HCT116 (cell line): ENCODE results near the gene TAAR5. TPM values are rescaled to one million over a fixed set of nuclear protein-coding genes. Genes with fewer than 3 reads are reported as not detected.

Experiments
- ATAC-seq: fragments of 200-7000 bp; cut with Tn5 transposase; 2 replicates; pipeline ENCODE4 v1.9.1; 2020; ENCODE audit warnings: mild to moderate bottlenecking, moderate library complexity
- BruUV-seq: library from RNA; stranded (reverse); fragments of 400-500 nt; replicated peaks from 2 replicates; lab custom pipeline; 2021; lab: Mats Ljungman, UMichigan
- CTCF ChIA-PET: fragments of 300-600 bp; sonication (Branson Sonifier 250); formaldehyde crosslinking; loops from one replicate; lab custom pipeline; 2021; ENCODE audit warnings: antibody characterized with exemption; lab: Charles Lee
- POLR2A ChIA-PET: fragments of 300-600, 350-600 bp; sonication (Branson Sonifier 250); formaldehyde crosslinking; loops from one replicate; lab custom pipeline; 2021; ENCODE audit warnings: antibody characterized with exemption; lab: Charles Lee
- RAD21 ChIA-PET, 2 experiments: fragments of 300-600 bp; sonication (Branson Sonifier 250); formaldehyde crosslinking; loops; one replicate each; lab custom pipeline; 2023; ENCODE audit warnings: low total read pairs in 2 of 2; ENCODE audit not compliant: uncharacterized antibody in 2 of 2, unreplicated experiment in 2 of 2, low non-redundant PET in 1 of 2; lab: Charles Lee
- DNase-seq: peaks from one replicate; pipeline ENCODE4 v3.0.0-alpha.2; 2010; ENCODE audit warnings: low read depth, low spot score
- H2AFZ ChIP-seq: fragments of 200-600 bp; shearing (Covaris generic), sonication (generic); 2 replicates; pipeline ENCODE4 v1.6.1; 2017; ENCODE audit warnings: low read depth, mixed run types, mixed read lengths, antibody characterized with exemption, low read length; ENCODE audit not compliant: poor library complexity, severe bottlenecking
- H3K27ac ChIP-seq: 2 replicates; pipeline ENCODE4 v1.5.1; 2012; ENCODE audit warnings: low read depth, low read length
- H3K27me3 ChIP-seq: fragments of 200-600 bp; sonication (generic); 2 replicates; pipeline ENCODE4 v1.6.1; 2016; ENCODE audit warnings: mixed run types, low read length, mixed read lengths; ENCODE audit not compliant: insufficient read depth
- H3K36me3 ChIP-seq, 2 experiments: fragments of 200-500 bp in 1 of 2; fragments of 200-600 bp in 1 of 2; sonication (Bioruptor generic) in 1 of 2; sonication (generic) in 1 of 2; 2 replicates each; pipeline versions ENCODE4 v1.5.1 to v1.6.1; 2014 to 2016; ENCODE audit warnings: low read length in 2 of 2, inconsistent platforms in 1 of 2, mixed read lengths in 1 of 2, mixed run types in 1 of 2; ENCODE audit not compliant: insufficient read depth in 2 of 2, control insufficient read depth in 1 of 2
- H3K4me1 ChIP-seq, 2 experiments: fragments of 200-600 bp in 1 of 2; sonication (generic) in 1 of 2; 2 replicates each; pipeline versions ENCODE4 v1.5.1 to v1.6.1; 2012 to 2017; ENCODE audit warnings: low read length in 2 of 2, inconsistent platforms in 1 of 2, mild to moderate bottlenecking in 1 of 2, mixed read lengths in 1 of 2, mixed run types in 1 of 2, moderate library complexity in 1 of 2; ENCODE audit not compliant: insufficient read depth in 2 of 2, control insufficient read depth in 1 of 2
- H3K4me2 ChIP-seq: fragments of 200-600 bp; sonication (generic); 2 replicates; pipeline ENCODE4 v1.6.1; 2017; ENCODE audit warnings: mixed run types, low read length, mixed read lengths
- H3K4me3 ChIP-seq, 2 experiments: fragments of 200-600 bp in 1 of 2; sonication (generic) in 1 of 2; replicated peaks in 1 of 2; 2 replicates each; pipeline ENCODE4 v1.5.1; 2011 to 2016; ENCODE audit warnings: low read length in 2 of 2, control low read depth in 1 of 2, low read depth in 1 of 2, mild to moderate bottlenecking in 1 of 2, mixed read lengths in 1 of 2, mixed run types in 1 of 2
- H3K79me2 ChIP-seq: fragments of 200-600 bp; sonication (generic); 2 replicates; pipeline ENCODE4 v1.6.1; 2017; ENCODE audit warnings: mild to moderate bottlenecking, mixed run types, low read length, moderate library complexity, mixed read lengths; ENCODE audit not compliant: insufficient read depth
- H3K9ac ChIP-seq: fragments of 200-600 bp; sonication (generic); 2 replicates; pipeline ENCODE4 v1.6.1; 2016; ENCODE audit warnings: low read length, mixed read lengths
- H3K9me2 ChIP-seq: fragments of 200-600 bp; sonication (generic), shearing (Covaris generic); 2 replicates; pipeline ENCODE4 v1.6.1; 2017; ENCODE audit warnings: mixed run types, mild to moderate bottlenecking, moderate library complexity; ENCODE audit not compliant: insufficient read depth
- H3K9me3 ChIP-seq, 2 experiments: fragments of 200-500 bp in 1 of 2; fragments of 200-600 bp in 1 of 2; sonication (Bioruptor generic) in 1 of 2; sonication (generic) in 1 of 2; 2 replicates each; pipeline ENCODE4 v1.6.1; 2014 to 2017; ENCODE audit warnings: low read length in 2 of 2, mixed read lengths in 2 of 2, inconsistent platforms in 1 of 2, low read depth in 1 of 2, mild to moderate bottlenecking in 1 of 2, mixed run types in 1 of 2, moderate library complexity in 1 of 2; ENCODE audit not compliant: control insufficient read depth in 1 of 2, insufficient read depth in 1 of 2
- H4K20me1 ChIP-seq: fragments of 200-600 bp; sonication (generic), shearing (Covaris generic); 2 replicates; pipeline ENCODE4 v1.6.1; 2017; ENCODE audit warnings: mixed run types, mild to moderate bottlenecking, moderate library complexity; ENCODE audit not compliant: insufficient read depth
- CBX3 ChIP-seq: IDR thresholded peaks from 2 replicates; pipeline ENCODE4 v1.6.1; 2012; ENCODE audit warnings: low read depth
- CEBPB ChIP-seq: IDR thresholded peaks from 2 replicates; pipeline ENCODE4 v1.6.1; 2012; ENCODE audit warnings: low read depth
- ELF1 ChIP-seq: IDR thresholded peaks from 2 replicates; pipeline ENCODE4 v1.6.1; 2012; ENCODE audit warnings: low read depth, borderline replicate concordance
- EZH2phosphoT487 ChIP-seq: fragments of 200-600 bp; IDR thresholded peaks from 2 replicates; pipeline ENCODE4 v1.6.1; 2018; ENCODE audit warnings: antibody characterized with exemption, borderline replicate concordance
- FOSL1 ChIP-seq: IDR thresholded peaks from 2 replicates; pipeline ENCODE4 v1.6.1; 2012; ENCODE audit warnings: low read depth
- POLR2AphosphoS5 ChIP-seq: IDR thresholded peaks from 2 replicates; pipeline ENCODE4 v1.6.1; 2011; ENCODE audit warnings: mild to moderate bottlenecking, low read depth, low read length, moderate library complexity
- SIN3A ChIP-seq: IDR thresholded peaks from 2 replicates; pipeline ENCODE4 v1.6.1; 2012; ENCODE audit warnings: low read depth
- SRF ChIP-seq: IDR thresholded peaks from 2 replicates; pipeline ENCODE4 v1.6.1; 2012; ENCODE audit warnings: low read depth
- TCF7L2 ChIP-seq: IDR thresholded peaks from 2 replicates; pipeline ENCODE4 v1.7.0; 2011; ENCODE audit warnings: borderline replicate concordance, inconsistent platforms; ENCODE audit not compliant: insufficient read depth, insufficient read length; ENCODE audit errors: extremely low read depth
- ZFX ChIP-seq: fragments of 450-650 bp; IDR thresholded peaks from 2 replicates; pipeline ENCODE4 v1.6.1; 2017
- ZNF274 ChIP-seq: fragments of 200-500 bp; sonication (Bioruptor generic); IDR thresholded peaks from 2 replicates; pipeline ENCODE4 v1.6.1; 2014; ENCODE audit warnings: mild to moderate bottlenecking, low read depth, low read length, inconsistent platforms
- intact Hi-C: fragments of 100-400 bp; cut with micrococcal nuclease; formaldehyde crosslinking; loops from 2 replicates; pipeline ENCODE4 v1.10.0; 2022
- total RNA-seq: library from RNA; stranded (reverse); gene quantifications from one replicate; pipeline ENCODE4 v1.2.1, GENCODE V29; 2021; ENCODE audit not compliant: unreplicated experiment
- TF ChIP-seq, protein P1 (sequence below): IDR thresholded peaks from 2 replicates; pipeline ENCODE4 v1.6.1; 2012
- TF ChIP-seq, protein P2 (sequence below), 3 experiments: fragments of 200-600 bp in 1 of 3; sonication (generic) in 1 of 3; IDR thresholded peaks in 2 of 3; conservative IDR thresholded peaks in 1 of 3; 2 replicates each; pipeline ENCODE4 v1.5.1; 2012 to 2017; ENCODE audit warnings: low read depth in 2 of 3, low read length in 2 of 3, antibody characterized with exemption in 1 of 3, borderline replicate concordance in 1 of 3, control low read depth in 1 of 3, mild to moderate bottlenecking in 1 of 3, mixed read lengths in 1 of 3, mixed run types in 1 of 3, moderate library complexity in 1 of 3; ENCODE audit not compliant: insufficient read depth in 1 of 3
- TF ChIP-seq, protein P3 (sequence below): IDR thresholded peaks from 2 replicates; pipeline ENCODE4 v1.6.1; 2012; ENCODE audit warnings: low read depth
- TF ChIP-seq, protein P4 (sequence below): IDR thresholded peaks from 2 replicates; pipeline ENCODE4 v1.6.1; 2011; ENCODE audit warnings: mild to moderate bottlenecking, low read length, moderate library complexity; ENCODE audit not compliant: insufficient replicate concordance; ENCODE audit errors: extremely low read depth

TAAR5 gene
- total RNA-seq, 1 experiment from 2014 or later = not detected

DNA sequence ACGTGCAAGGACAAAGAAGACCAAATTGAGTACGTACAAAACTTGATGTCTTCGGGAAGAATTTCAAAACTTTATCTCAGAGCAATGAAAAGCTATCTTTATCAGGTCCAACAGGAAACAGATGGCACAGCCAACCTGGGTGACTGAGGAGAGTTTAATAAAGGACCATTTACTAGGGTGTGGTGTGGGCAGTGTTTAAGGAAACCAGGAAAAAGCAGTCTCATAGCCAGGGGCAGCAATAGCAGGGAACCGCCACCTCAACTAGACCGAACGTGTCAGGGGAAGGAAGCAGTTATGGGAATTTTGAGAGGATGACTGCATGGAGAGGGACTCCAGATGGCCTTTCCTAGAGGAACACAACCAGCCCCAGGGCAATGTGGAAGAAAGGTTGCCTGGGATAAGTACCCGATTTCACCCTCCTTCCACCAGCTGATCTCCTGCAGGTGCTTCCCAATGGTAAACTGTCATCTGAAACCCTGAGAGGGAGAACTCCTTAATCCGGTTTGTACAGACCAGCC lies 15.2 kb upstream of the TAAR5 start:
- no peaks in the 10 kb centered on the region for H3K9me3 ChIP-seq
- no peak for ATAC-seq
- H3K27me3 ChIP-seq = no peaks in the 10 kb centered on the region
- ChIA-PET CTCF (no interaction called here), RAD21 (no interaction called here), POLR2A (no interaction called here)
- no peak for DNase-seq
- no peak overlapping the region for H3K9ac ChIP-seq
- TF ChIP-seq, protein P1, sequence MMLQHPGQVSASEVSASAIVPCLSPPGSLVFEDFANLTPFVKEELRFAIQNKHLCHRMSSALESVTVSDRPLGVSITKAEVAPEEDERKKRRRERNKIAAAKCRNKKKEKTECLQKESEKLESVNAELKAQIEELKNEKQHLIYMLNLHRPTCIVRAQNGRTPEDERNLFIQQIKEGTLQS = no peak
- TF ChIP-seq ELF1 = no peak
- no peak for TF ChIP-seq FOSL1
- no peak for TF ChIP-seq TCF7L2
- no peak for TF ChIP-seq CBX3
- TF ChIP-seq ZFX = no peak
- TF ChIP-seq, protein P2, sequence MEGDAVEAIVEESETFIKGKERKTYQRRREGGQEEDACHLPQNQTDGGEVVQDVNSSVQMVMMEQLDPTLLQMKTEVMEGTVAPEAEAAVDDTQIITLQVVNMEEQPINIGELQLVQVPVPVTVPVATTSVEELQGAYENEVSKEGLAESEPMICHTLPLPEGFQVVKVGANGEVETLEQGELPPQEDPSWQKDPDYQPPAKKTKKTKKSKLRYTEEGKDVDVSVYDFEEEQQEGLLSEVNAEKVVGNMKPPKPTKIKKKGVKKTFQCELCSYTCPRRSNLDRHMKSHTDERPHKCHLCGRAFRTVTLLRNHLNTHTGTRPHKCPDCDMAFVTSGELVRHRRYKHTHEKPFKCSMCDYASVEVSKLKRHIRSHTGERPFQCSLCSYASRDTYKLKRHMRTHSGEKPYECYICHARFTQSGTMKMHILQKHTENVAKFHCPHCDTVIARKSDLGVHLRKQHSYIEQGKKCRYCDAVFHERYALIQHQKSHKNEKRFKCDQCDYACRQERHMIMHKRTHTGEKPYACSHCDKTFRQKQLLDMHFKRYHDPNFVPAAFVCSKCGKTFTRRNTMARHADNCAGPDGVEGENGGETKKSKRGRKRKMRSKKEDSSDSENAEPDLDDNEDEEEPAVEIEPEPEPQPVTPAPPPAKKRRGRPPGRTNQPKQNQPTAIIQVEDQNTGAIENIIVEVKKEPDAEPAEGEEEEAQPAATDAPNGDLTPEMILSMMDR (IDR thresholded peaks at IDR 0.05 in 2 of 3, conservative IDR thresholded peaks at IDR 0.05 in 1 of 3; ENCODE audit: borderline replicate concordance in 1 of 3, insufficient read depth in 1 of 3, low read depth in 2 of 3, low read length in 2 of 3) = no peak
- TF ChIP-seq, protein P3, sequence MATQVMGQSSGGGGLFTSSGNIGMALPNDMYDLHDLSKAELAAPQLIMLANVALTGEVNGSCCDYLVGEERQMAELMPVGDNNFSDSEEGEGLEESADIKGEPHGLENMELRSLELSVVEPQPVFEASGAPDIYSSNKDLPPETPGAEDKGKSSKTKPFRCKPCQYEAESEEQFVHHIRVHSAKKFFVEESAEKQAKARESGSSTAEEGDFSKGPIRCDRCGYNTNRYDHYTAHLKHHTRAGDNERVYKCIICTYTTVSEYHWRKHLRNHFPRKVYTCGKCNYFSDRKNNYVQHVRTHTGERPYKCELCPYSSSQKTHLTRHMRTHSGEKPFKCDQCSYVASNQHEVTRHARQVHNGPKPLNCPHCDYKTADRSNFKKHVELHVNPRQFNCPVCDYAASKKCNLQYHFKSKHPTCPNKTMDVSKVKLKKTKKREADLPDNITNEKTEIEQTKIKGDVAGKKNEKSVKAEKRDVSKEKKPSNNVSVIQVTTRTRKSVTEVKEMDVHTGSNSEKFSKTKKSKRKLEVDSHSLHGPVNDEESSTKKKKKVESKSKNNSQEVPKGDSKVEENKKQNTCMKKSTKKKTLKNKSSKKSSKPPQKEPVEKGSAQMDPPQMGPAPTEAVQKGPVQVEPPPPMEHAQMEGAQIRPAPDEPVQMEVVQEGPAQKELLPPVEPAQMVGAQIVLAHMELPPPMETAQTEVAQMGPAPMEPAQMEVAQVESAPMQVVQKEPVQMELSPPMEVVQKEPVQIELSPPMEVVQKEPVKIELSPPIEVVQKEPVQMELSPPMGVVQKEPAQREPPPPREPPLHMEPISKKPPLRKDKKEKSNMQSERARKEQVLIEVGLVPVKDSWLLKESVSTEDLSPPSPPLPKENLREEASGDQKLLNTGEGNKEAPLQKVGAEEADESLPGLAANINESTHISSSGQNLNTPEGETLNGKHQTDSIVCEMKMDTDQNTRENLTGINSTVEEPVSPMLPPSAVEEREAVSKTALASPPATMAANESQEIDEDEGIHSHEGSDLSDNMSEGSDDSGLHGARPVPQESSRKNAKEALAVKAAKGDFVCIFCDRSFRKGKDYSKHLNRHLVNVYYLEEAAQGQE = no peak
- TF ChIP-seq POLR2AphosphoS5 = no peak
- no peak for TF ChIP-seq ZNF274
- no peak for TF ChIP-seq SRF
- no peak for TF ChIP-seq SIN3A
- TF ChIP-seq, protein P4, sequence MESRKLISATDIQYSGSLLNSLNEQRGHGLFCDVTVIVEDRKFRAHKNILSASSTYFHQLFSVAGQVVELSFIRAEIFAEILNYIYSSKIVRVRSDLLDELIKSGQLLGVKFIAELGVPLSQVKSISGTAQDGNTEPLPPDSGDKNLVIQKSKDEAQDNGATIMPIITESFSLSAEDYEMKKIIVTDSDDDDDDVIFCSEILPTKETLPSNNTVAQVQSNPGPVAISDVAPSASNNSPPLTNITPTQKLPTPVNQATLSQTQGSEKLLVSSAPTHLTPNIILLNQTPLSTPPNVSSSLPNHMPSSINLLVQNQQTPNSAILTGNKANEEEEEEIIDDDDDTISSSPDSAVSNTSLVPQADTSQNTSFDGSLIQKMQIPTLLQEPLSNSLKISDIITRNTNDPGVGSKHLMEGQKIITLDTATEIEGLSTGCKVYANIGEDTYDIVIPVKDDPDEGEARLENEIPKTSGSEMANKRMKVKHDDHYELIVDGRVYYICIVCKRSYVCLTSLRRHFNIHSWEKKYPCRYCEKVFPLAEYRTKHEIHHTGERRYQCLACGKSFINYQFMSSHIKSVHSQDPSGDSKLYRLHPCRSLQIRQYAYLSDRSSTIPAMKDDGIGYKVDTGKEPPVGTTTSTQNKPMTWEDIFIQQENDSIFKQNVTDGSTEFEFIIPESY = no peak
- no peak for TF ChIP-seq CEBPB
- no peak for TF ChIP-seq EZH2phosphoT487
- H3K79me2 ChIP-seq = no peaks in the 10 kb centered on the region
- H3K27ac ChIP-seq = no peak overlapping the region
- BruUV-seq = no TSS peak
- H3K4me1 ChIP-seq = no peaks in the 10 kb centered on the region
- H2AFZ ChIP-seq = no peak overlapping the region
- intact Hi-C loops = no loop called here
- no peak overlapping the region for H3K4me3 ChIP-seq
- H3K4me2 ChIP-seq = no peak overlapping the region
- H3K36me3 ChIP-seq = no peaks in the 10 kb centered on the region
- no peaks in the 10 kb centered on the region for H4K20me1 ChIP-seq
- no peaks in the 10 kb centered on the region for H3K9me2 ChIP-seq
